Anterior cingulate cortex (tissue), 58 donors: ENCODE measurements around the gene CCDC126.
"Not testable (repeated sequence)": the region's sequence is repeated elsewhere in the genome, so short reads cannot be mapped to it uniquely, and the experiment has no call there.

Experiments
- DNase-seq, 58 donors: peaks; one replicate each; lab custom pipeline; 2025; lab: John Stamatoyannopoulos, UW

CCDC126 gene

DNA sequence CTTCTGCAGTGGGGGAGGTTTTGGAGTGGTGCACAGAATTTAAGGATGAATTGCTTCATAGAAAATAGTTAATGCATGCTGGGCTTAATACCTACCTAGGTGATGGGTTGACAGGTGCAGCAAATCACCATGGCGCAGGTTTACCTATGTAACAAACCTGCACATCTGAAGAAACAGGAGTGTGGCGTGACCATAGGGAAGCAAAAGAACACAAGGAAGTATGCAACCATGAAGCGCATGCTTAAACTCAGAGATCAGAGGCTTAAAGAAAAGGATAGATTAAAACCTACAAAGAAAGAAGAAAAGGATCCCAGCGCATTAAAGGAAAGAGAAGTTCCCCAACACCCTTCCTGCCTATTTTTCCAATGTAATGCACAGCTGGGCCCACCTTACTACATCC, 22.0 kb downstream of the CCDC126 start:
- no peak for DNase-seq

- DNase-seq = no peak
Measured at GRCh38 chr7:23622506-23622925, 25.3 kb downstream of the CCDC126 start.

DNA sequence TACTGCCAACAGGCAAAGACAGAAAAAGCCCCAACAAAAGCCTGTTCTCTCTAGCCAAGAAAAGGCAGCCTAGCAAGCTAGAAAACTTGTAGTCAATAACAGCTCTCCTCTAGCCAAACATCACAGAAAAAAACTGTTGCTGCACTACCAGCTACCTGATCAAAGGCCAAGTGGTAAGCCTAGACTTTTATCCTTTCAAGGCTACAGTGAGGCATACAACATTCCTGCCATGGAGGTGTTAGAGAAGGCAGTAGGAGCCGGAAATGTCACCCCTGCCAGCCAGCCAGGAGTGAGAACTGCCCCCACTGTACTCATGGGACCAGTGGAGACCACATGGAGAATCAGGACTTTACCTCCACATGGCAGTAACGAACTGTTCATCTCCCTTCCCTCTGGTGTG, 31.2 kb downstream of the CCDC126 start:
- peak in 1 of 58 donors; percentile 1 for DNase-seq

- DNase-seq = no peak
Measured at GRCh38 chr7:23633417-23633816, 36.2 kb downstream of the CCDC126 start.

- DNase-seq = no peak
Measured at GRCh38 chr7:23645822-23646221, 48.6 kb downstream of the CCDC126 start.

DNA sequence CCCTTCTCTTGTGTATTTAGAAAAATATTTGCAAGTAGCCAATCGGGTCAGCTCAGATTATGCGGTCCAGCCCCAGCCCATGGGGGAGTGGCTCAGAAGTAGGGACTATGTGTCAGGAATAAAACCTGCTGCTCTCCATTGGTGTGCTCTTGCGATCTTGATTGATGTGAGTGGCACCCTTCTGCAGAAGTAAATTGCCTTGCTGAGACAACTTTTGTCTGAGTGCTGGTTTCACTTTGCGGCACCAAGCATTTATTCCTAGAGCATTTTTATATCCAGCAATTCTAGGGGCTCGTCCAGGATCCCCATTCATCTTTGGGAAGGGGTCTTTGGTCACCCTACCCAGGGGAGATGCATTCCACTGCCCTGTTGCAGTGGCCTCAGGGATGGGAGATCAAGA, 56.8 kb downstream of the CCDC126 start:
- DNase-seq = no peak

GRCh38 chr7:23654508-23654907, 57.3 kb downstream of the CCDC126 start:
- peak in 9 of 58 donors; percentile 0 to 11 (median 4) for DNase-seq

DNA sequence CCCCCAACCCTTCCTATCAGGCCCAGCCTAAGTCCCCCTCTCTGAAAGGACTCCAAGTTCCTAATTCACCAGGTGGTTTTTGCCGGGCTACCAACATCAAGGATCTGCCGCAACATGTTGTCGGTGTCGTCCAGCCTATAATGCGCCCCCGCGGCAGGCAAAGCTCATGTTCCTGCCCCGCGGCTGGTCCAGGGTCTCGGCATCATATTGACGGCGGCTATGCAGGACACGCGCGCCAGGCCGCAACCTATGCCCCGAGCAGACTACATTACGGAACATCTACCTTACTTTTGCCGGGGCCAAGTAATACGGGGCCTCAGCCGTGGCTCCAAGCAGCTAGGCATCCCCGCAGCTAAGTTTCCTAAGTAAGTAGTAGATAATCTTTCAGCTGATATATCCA, 58.3 kb downstream of the CCDC126 start:
- peak in 1 of 58 donors; percentile 0 for DNase-seq

- DNase-seq = no peak
Measured at GRCh38 chr7:23658831-23659427, 61.7 kb downstream of the CCDC126 start.

GRCh38 chr7:23661385-23661784, 64.2 kb downstream of the CCDC126 start:
- no peak for DNase-seq

DNA sequence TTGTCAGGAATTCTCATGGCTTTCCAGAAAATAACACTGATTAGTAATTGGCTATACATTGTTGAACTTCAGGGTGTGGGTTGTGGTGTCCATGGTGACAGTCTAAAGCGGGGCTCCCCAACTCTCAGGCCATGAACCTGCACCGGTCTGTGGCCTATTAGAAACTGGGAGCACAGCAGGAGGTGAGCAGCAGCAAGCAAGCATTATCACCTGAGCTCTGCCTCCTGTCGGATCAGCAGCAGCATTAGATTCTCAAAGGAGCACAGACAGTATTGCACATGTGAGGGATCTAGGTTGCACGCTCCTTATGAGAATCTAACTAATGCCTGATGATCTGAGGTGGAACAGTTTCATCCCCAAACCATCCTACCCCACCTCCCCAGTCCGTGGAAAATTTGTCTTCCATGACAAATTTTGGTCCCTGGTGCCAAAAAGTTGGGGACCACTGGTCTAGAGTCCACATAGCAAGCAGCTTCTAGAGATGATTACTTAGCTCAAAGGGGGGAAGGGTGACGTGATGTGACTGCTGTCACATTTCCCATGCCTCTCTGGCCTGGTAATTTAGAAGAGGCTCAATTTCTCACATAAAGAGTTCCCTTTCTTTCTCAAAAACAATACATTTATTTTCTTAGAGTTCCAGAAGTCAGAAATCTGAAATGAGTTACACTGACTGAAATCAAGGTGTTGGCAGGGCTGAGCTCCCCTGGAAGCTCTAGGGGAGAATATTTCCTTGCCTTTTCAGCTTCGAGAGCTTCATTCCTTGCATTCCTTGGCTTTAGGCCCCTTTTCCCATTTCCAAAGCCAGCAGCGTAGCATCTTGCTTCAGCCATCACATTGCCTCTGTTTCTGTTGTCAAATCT, 65.2 kb downstream of the CCDC126 start:
- DNase-seq = no peak

GRCh38 chr7:23662984-23663313, 65.8 kb downstream of the CCDC126 start:
- DNase-seq = no peak

- no peak for DNase-seq
Measured at GRCh38 chr7:23664122-23664521, 66.9 kb downstream of the CCDC126 start.

DNA sequence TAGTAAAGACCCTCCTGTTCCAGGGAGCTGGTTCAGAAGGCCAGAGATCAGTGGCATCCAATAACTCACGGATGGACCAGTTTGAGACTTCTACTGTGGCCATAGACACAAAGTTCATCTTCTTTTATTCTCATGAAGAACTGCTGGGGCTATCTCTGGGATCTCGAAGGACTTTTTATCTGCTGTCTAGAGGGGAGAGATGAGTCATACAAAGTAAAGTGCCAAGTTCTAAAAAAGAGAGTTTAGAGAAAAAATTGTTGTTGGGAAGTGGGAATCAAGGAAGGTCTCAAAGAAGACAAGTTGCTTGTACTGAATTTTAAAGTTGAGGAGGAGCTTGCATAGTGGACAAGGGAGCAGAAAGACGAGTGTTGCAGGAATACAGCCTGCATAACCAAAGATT, 74.9 kb downstream of the CCDC126 start:
- no peak for DNase-seq

- peak; percentile 32 to 91 (median 86) for DNase-seq
Measured at GRCh38 chr7:23679898-23680413, 82.8 kb downstream of the CCDC126 start, which contains the start of gene FAM221A. Gene FAM221A (plus strand): TSS chr7:23680199. CDS start chr7:23680219, 20 bp downstream.

DNA sequence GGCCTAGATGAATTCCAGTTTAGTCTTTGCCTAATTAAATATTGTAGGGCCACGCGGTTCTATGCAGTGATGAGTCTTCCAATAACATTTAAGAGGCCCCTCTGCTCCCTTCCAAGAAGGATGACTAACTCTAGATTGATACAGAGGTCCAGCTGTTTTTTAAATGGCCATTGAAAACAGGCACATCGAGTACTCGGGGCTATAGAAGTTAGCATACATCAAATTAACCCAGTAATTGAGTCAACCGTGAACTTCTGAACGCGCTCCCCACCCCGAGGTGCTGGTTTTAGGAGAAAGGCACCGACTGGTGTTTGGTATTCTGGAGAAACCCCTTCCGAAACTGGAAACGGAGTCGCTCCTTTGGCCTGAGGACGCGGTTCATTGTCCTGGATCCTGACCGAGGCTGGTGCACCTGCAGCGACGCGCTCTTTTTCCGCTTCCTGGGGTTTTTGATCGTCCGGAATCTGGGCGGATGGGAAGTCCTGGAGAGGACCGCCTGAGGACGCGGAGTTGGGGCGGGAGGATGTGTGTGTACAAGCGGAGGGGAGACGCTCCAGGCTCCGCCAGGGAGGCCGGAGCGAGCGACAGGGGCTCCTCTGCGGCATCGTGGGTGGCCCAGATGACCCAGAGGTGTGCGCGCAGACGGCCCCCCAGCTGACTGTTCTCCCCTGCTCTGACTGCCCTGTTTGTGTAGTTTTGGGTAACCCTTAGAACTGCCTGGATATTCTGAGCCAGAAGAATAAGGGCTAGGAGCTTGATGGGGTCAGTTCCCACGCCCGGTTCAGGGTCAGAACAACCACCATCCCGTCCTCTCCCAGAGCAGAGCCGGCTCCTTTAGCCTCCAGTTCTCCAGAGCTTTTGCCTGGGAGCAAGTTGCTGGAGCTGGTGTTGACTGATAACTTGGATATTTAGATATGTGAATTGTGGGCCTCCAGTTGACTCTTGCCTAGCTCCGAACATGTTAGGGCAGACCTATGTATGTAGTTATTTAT, 83.5 kb downstream of the CCDC126 start:
- peak in 56 of 58 donors; percentile 4 to 74 (median 37) for DNase-seq

DNA sequence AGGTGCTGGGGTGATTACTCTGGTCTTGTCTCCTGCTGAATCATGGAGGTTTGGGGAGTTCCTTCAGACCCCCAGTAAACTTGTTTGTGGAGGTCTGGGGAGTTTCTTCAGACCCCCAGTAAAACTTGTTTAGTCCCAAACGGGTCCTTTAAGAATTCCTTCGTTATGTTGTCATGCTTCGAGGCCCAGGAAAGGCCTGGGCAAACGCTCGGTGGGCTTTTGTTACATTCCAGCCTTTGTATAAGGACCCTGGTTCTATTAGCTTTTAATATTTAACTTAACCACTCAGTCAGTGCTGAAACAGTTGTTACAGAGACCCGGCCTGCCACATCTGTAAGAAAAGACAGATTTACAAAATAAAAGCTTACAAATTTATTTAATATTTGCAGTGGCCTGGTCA, 86.9 kb downstream of the CCDC126 start:
- not testable (repeated sequence) for DNase-seq

DNA sequence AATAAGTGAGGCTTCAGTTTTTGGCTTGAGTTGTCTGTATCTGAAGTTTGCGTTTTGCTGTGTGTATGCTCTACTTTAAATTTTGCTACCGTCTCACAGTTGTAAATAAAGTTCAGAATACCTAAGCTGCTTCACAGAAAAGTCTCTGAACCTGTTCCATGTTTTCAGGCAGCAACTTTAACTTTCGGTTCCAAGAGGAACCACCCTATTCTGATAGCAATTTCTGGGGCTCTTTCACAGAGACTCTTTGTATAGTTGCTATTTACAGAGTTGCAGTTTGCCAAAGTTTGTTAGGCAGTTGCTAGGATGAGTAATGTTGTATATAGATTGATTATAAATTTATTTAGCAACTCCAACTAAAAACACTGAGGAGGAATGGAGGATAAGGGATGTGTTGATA, 88.5 kb downstream of the CCDC126 start:
- DNase-seq = no peak

DNA sequence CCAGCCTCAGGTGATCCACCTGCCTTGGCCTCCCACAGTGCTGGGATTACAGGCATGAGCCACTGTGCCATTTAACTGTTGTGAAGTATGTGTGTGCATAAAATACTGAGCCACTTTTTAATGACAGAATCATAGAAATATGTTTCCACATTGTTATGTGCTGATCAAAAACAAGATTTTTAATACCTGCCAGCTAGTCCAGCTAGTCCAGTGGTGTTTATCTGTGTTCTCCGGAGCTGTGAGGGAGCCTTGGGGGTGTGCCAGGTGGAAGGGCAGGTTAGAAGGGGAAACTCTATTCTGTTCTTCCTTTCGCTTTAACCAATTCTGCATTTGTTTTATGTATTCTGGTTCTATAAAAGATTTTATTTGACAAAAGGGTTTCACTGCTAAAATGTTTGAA, 89.8 kb downstream of the CCDC126 start:
- no peak for DNase-seq

DNA sequence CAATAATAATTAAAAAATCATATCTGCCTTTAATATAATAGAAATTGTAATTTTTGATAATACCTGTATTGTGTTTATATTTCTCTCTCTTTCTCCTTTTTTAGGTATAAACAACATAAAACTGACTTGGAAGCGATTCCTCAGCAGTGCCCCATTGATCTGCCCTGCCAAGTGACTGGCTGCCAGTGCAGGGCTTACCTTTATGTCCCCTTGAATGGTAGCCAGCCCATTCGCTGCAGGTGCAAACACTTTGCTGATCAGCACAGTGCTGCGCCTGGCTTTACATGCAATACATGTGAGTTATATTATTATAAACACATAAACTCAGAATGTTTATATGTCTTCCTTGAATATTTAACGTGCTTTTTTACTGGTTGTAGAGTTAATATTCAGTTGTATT, 92.0 kb downstream of the CCDC126 start:
- DNase-seq = no peak

DNA sequence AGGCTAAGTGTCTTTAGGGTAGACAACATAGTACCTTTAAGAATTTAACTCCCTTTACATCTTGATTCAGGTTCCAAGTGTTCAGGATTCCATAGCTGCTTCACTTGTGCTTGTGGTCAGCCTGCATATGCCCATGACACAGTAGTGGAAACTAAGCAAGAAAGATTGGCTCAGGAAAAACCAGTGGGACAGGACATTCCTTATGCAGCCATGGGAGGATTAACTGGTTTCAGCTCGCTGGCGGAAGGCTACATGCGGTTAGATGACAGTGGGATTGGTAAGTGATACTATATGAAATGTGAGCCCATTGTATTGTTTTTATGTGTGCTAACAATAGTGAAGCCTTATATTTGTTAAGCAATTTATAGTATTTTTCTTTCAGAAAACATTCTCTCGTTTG, 94.1 kb downstream of the CCDC126 start:
- DNase-seq = no peak
